HepG2 (cell line): ENCODE results near the gene COQ5. TPM values are rescaled to one million over a fixed set of nuclear protein-coding genes. Genes with fewer than 3 reads are reported as not detected.

Experiments used
- FOXK1 ChIP-seq: sonication (generic); formaldehyde crosslinking; IDR thresholded peaks from 2 replicates; pipeline ENCODE4 v1.4.0; 2020; ENCODE audit warnings: low read depth, missing genetic modification reagents, borderline replicate concordance
- GTF3A ChIP-seq: sonication (generic); formaldehyde crosslinking; conservative IDR thresholded peaks from 2 replicates; pipeline ENCODE4 v1.4.0; 2020; ENCODE audit warnings: mild to moderate bottlenecking, missing genetic modification reagents
- PAXIP1 ChIP-seq: sonication (generic); formaldehyde crosslinking; conservative IDR thresholded peaks from 2 replicates; pipeline ENCODE4 v1.4.0; 2020; ENCODE audit warnings: mild to moderate bottlenecking, missing genetic modification reagents, moderate library complexity
- RFXANK ChIP-seq: IDR thresholded peaks from 2 replicates; pipeline ENCODE4 v1.6.1; 2016
- SRSF1 ChIP-seq: fragments of 200-400 bp; formaldehyde crosslinking; optimal IDR thresholded peaks from 2 replicates; pipeline ENCODE3; 2017; ENCODE audit warnings: mild to moderate bottlenecking, low read depth, low read length, moderate library complexity
- SUZ12 ChIP-seq: fragments of 150-350 bp; IDR thresholded peaks from 2 replicates; pipeline ENCODE4 v1.6.1; 2014; ENCODE audit warnings: low read depth, low read length
- TBP ChIP-seq: sonication (generic); formaldehyde crosslinking; IDR thresholded peaks from 2 replicates; pipeline ENCODE4 v1.5.0; 2020; ENCODE audit warnings: missing genetic modification reagents
- ZBTB49 ChIP-seq: sonication (generic); formaldehyde crosslinking; IDR thresholded peaks from 2 replicates; pipeline ENCODE4 v1.4.0; 2020; ENCODE audit warnings: missing genetic modification reagents, borderline replicate concordance
- ZNF121 ChIP-seq: sonication (generic); formaldehyde crosslinking; IDR thresholded peaks from 2 replicates; pipeline ENCODE4 v1.5.0; 2020; ENCODE audit warnings: mild to moderate bottlenecking, missing genetic modification reagents
- ZNF142 ChIP-seq: sonication (generic); formaldehyde crosslinking; IDR thresholded peaks from 2 replicates; pipeline ENCODE4 v1.4.0; 2020; ENCODE audit warnings: missing genetic modification reagents
- ZNF280D ChIP-seq: sonication (generic); formaldehyde crosslinking; IDR thresholded peaks from 2 replicates; pipeline ENCODE4 v1.5.1; 2020; ENCODE audit warnings: mild to moderate bottlenecking, missing genetic modification reagents
- ZNF83 ChIP-seq: sonication (generic); formaldehyde crosslinking; IDR thresholded peaks from 2 replicates; pipeline ENCODE4 v1.4.0; 2020; ENCODE audit warnings: missing genetic modification reagents, mild to moderate bottlenecking, borderline replicate concordance
- ZNF879 ChIP-seq: sonication (generic); formaldehyde crosslinking; IDR thresholded peaks from 2 replicates; pipeline ENCODE4 v1.8.1; 2023; ENCODE audit warnings: missing genetic modification reagents
- polyA plus RNA-seq, 8 experiments: library from polyadenylated mRNA; depleted of rRNA in 3 of 8; stranded (reverse) in 7 of 8; unstranded in 1 of 8; fragments of >200 nt; fragmentation: Illumina TruSeq in 4 of 8; extraction: Trizol in 4 of 8; gene quantifications; 2 replicates each; pipeline versions ENCODE4 v1.2.1 to v1.2.3, GENCODE V29; 2011 to 2016; ENCODE audit warnings: low read depth in 4 of 8, missing spikeins in 1 of 8, mixed read lengths in 1 of 8; ENCODE audit not compliant: insufficient read depth in 1 of 8
- total RNA-seq, 5 experiments: library from RNA; depleted of rRNA; stranded (reverse); fragments of >200 nt; fragmentation: Illumina TruSeq; extraction: Trizol; gene quantifications; 2 replicates each; pipeline ENCODE4 v1.2.3, GENCODE V29; 2016; ENCODE audit warnings: low read depth in 1 of 5

Gene COQ5
- total and polyA plus RNA-seq, 2 of the 13 experiments (the other 11 are each of a cell fraction or from before 2014, with no cell fraction given): 36.4 to 41.5 TPM

GRCh38 chr12:120536064-120536791 is 7.3 kb upstream of the COQ5 start (continued):
- TF ChIP-seq ZNF280D (CRISPR knock-in tag) (no peak), RFXANK (no peak), ZNF83 (CRISPR knock-in tag) (no peak), TBP (CRISPR knock-in tag) (no peak), ZNF121 (CRISPR knock-in tag) (peak; percentile 62; the same call in 1 of the 2 replicates), SRSF1 (no peak), GTF3A (CRISPR knock-in tag) (no peak), ZNF879 (CRISPR knock-in tag) (no peak), ZBTB49 (CRISPR knock-in tag) (no peak), ZNF142 (CRISPR knock-in tag) (no peak), FOXK1 (CRISPR knock-in tag) (no peak), PAXIP1 (peak; percentile 36; the same call in 1 of the 2 replicates), SUZ12 (no peak)
